Measurements from ENCODE around the gene CELA1. TPM values are rescaled to one million over a fixed set of nuclear protein-coding genes. Genes with fewer than 3 reads are reported as not detected.

Gene CELA1
- polyA plus RNA-seq, 1 of the 3 experiments (the other 2 are of a cell fraction): 0.05 TPM

- TF ChIP-seq GATA2 (CRISPR knock-in tag; IDR thresholded peaks at IDR 0.05) (peak; percentile 84), RCOR1 (IDR thresholded peaks at IDR 0.05; ENCODE audit: low read length) (peak; percentile 29; the same call in 1 of the 2 replicates), GABPA (IDR thresholded peaks at IDR 0.05; ENCODE audit: low read depth) (no peak), RAD21 (IDR thresholded peaks at IDR 0.05; ENCODE audit: low read length) (no peak), ZBTB33 (IDR thresholded peaks at IDR 0.05; ENCODE audit: borderline replicate concordance, low read depth) (no peak), TCF12 (IDR thresholded peaks at IDR 0.05) (no peak), ELF1 (IDR thresholded peaks at IDR 0.05) (no peak), TEAD4 (IDR thresholded peaks at IDR 0.05; ENCODE audit: borderline replicate concordance, insufficient read depth) (no peak), NRF1 (IDR thresholded peaks at IDR 0.05; ENCODE audit: low read depth, low read length) (no peak)
- no peaks in the 10 kb centered on the region for H4K20me1 ChIP-seq (ENCODE audit: insufficient read depth)
- H3K27me3 ChIP-seq (ENCODE audit: insufficient read depth): no peaks in the 10 kb centered on the region
- H3K4me2 ChIP-seq: no peak overlapping the region
- H2AFZ ChIP-seq (ENCODE audit: low read depth): no peak overlapping the region
- POLR2A ChIA-PET: interaction anchor here (0.7 kb wide), 2 partner anchors 10 to 24 kb away, joined by 3 to 4 read pairs; no protein-coding TSS in a partner anchor
- no peaks in the 10 kb centered on the region for H3K9me3 ChIP-seq
- H3K79me2 ChIP-seq (ENCODE audit: insufficient read depth): no peaks in the 10 kb centered on the region
- WGBS (ENCODE audit: low lambda C conversion rate): 73% methylated on average over 7 of the region's 8 CpGs
- CTCF ChIA-PET: interaction anchor here (1.3 to 1.6 kb wide), 3 partner anchors 10 to 480 kb away, joined by 3 to 5 read pairs (median 4); no protein-coding TSS in a partner anchor
- peaks cover 4 to 23% of the 10 kb centered on the region in 2 experiments; a peak in 2 of 4 replicates for H3K4me1 ChIP-seq (ENCODE audit: control insufficient read depth in 1 of 2, insufficient read depth in 2 of 2, low read depth in 1 of 2, low read length in 1 of 2)
- H3K36me3 ChIP-seq (replicated peaks in 1 of 2; ENCODE audit: control insufficient read depth in 1 of 2, insufficient read depth in 2 of 2, low read length in 1 of 2): no peaks in the 10 kb centered on the region
- no peak overlapping the region for H3K4me3 ChIP-seq (ENCODE audit: low read depth in 2 of 2, low read length in 1 of 2)
- no peaks in the 10 kb centered on the region for H3K9me2 ChIP-seq
- H3K9ac ChIP-seq: no peak overlapping the region
- H3K27ac ChIP-seq (ENCODE audit: low read depth in 2 of 2, low read length in 1 of 2): peak overlapping the region in 1 of 2 experiments; percentile 36; a peak in 1 of 4 replicates
- peak; percentile 52 for DNase-seq
- peaks cover 18% of the 10 kb centered on the region for H3F3A ChIP-seq (replicated peaks; ENCODE audit: insufficient read depth)
Measured at GRCh38 chr12:51395283-51396230, 49.1 kb upstream of the CELA1 start.

GRCh38 chr12:51393676-51394545 lies 47.4 kb upstream of the CELA1 start:
- Histone ChIP-seq H3K36me3 (replicated peaks in 1 of 2; ENCODE audit: control insufficient read depth in 1 of 2, insufficient read depth in 2 of 2, low read length in 1 of 2) (no peaks in the 10 kb centered on the region), H3K27ac (ENCODE audit: low read depth in 2 of 2, low read length in 1 of 2) (peak overlapping the region in 1 of 2 experiments; percentile 31; a peak in 2 of 4 replicates), H3K4me1 (ENCODE audit: control insufficient read depth in 1 of 2, insufficient read depth in 2 of 2, low read depth in 1 of 2, low read length in 1 of 2) (peaks cover 4 to 36% of the 10 kb centered on the region in 2 experiments; a peak in 2 of 4 replicates), H3K4me3 (ENCODE audit: low read depth in 2 of 2, low read length in 1 of 2) (no peak overlapping the region), H3K4me2 (no peak overlapping the region), H2AFZ (ENCODE audit: low read depth) (peak overlapping the region; percentile 69; the same call in 1 of the 2 replicates), H3K79me2 (ENCODE audit: insufficient read depth) (no peaks in the 10 kb centered on the region), H3K9ac (no peak overlapping the region), H3K9me3 (no peaks in the 10 kb centered on the region), H3K27me3 (ENCODE audit: insufficient read depth) (no peaks in the 10 kb centered on the region), H4K20me1 (ENCODE audit: insufficient read depth) (no peaks in the 10 kb centered on the region), H3F3A (replicated peaks; ENCODE audit: insufficient read depth) (peaks cover 23% of the 10 kb centered on the region), H3K9me2 (no peaks in the 10 kb centered on the region)
- WGBS (ENCODE audit: low lambda C conversion rate): 75% methylated on average over 13 of the region's 14 CpGs
- CTCF ChIA-PET: no interaction called here
- POLR2A ChIA-PET: no interaction called here
- TF ChIP-seq FOSL2 (IDR thresholded peaks at IDR 0.05; ENCODE audit: borderline replicate concordance, low read depth): 0 out of 2 replicates have a peak, but pooled peaks have one; percentile 6
- no peak for TF ChIP-seq NRF1 (IDR thresholded peaks at IDR 0.05; ENCODE audit: low read depth, low read length)
- no peak for TF ChIP-seq USF1 (IDR thresholded peaks at IDR 0.05; ENCODE audit: borderline replicate concordance, low read depth)
- no peak for DNase-seq

Measured in SK-N-SH (cell line).